ENCODE measurements around the gene CDKN1C.

Gene CDKN1C

DNA sequence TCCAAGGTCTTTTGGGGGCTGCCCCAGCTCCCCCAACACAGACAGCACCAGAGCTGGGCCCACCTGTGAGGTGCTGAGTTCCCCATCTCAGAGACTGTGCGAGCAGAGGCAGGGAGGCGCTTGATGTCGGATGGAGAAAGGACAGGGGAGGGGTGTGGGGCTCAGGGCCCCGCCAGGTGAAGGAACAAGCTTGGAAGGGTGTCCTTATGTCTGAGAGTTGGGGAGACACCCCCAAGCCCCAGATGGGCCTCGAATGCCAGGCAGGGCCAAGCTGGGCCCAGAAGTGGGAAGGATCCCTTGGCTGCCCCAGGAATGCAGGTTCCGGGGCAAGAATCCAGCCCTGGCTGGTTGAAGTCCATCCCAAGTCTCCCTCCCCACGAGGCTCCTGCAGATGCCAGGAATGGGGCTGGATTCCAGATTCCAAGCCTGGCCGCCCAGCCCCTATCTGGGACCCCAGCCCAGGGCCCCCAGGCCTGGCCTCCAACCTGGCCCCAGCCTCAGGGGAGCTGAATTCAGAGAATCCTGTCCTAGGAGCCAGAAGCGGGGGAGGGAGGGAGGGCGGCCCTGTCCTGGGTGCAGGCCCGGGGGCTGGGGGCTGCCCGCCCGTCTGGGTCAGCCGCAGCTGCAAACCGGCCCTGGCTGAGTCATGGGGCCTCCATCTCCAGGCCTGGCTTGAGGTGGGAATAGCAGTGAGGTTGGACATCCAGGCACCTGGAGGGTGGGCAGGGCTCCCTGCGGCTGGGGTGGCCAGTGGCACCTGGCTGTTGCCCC lies 50.9 kb downstream of the CDKN1C start:
- Histone ChIP-seq H3K27ac (no peak overlapping the region), H3K79me2 (no peaks in the 10 kb centered on the region), H2AFZ (no peak overlapping the region), H3K4me1 (peaks cover 3% of the 10 kb centered on the region), H3K27me3 (ENCODE audit: control insufficient read depth, insufficient read depth, low read length) (no peaks in the 10 kb centered on the region), H3K4me2 (ENCODE audit: low read length) (no peak overlapping the region), H3K9me3 (ENCODE audit: control insufficient read depth, low read length) (no peaks in the 10 kb centered on the region), H3K9ac (no peak overlapping the region), H3K4me3 (ENCODE audit: low read depth, low read length) (no peak overlapping the region), H3K36me3 (ENCODE audit: control insufficient read depth, insufficient read depth, low read length) (no peaks in the 10 kb centered on the region)
- TF ChIP-seq CTCF (IDR thresholded peaks at IDR 0.05) = no peak

GRCh38 chr11:2833716-2834502 lies 51.7 kb downstream of the CDKN1C start:
- Histone ChIP-seq H3K9ac (no peak overlapping the region), H3K36me3 (ENCODE audit: control insufficient read depth, insufficient read depth, low read length) (no peaks in the 10 kb centered on the region), H3K27me3 (ENCODE audit: control insufficient read depth, insufficient read depth, low read length) (no peaks in the 10 kb centered on the region), H3K4me1 (peaks cover 3% of the 10 kb centered on the region), H3K9me3 (ENCODE audit: control insufficient read depth, low read length) (no peaks in the 10 kb centered on the region), H2AFZ (no peak overlapping the region), H3K79me2 (no peaks in the 10 kb centered on the region), H3K4me3 (ENCODE audit: low read depth, low read length) (no peak overlapping the region), H3K4me2 (ENCODE audit: low read length) (no peak overlapping the region), H3K27ac (no peak overlapping the region)
- TF ChIP-seq CTCF (IDR thresholded peaks at IDR 0.05) = no peak
